Stomach smooth muscle (tissue), 2 donors: ENCODE results near the gene SLC2A10.

Experiments
- H3K27ac ChIP-seq: one replicate; pipeline ENCODE4 v1.7.0; 2013; ENCODE audit warnings: mild to moderate bottlenecking, low read length, inconsistent platforms
- H3K27me3 ChIP-seq, 2 donors: one replicate each; pipeline ENCODE4 v1.7.0; 2013; ENCODE audit warnings: low read length in 2 of 2; ENCODE audit not compliant: insufficient read depth in 2 of 2, control insufficient read depth in 1 of 2
- H3K36me3 ChIP-seq, 2 donors: one replicate each; pipeline ENCODE4 v1.7.0; 2013; ENCODE audit warnings: low read length in 2 of 2; ENCODE audit not compliant: control insufficient read depth in 2 of 2, insufficient read depth in 2 of 2
- H3K4me1 ChIP-seq: one replicate; pipeline ENCODE4 v1.7.0; 2013; ENCODE audit warnings: low read length; ENCODE audit not compliant: control insufficient read depth, insufficient read depth
- H3K4me3 ChIP-seq, 2 donors: one replicate each; pipeline ENCODE4 v1.7.0; 2013; ENCODE audit warnings: low read length in 2 of 2
- H3K9ac ChIP-seq, 2 donors: one replicate each; pipeline ENCODE4 v1.7.0; 2013; ENCODE audit warnings: low read length in 2 of 2, mild to moderate bottlenecking in 1 of 2
- H3K9me3 ChIP-seq, 2 donors: one replicate each; pipeline ENCODE4 v1.7.0; 2013; ENCODE audit warnings: low read length in 2 of 2; ENCODE audit not compliant: control insufficient read depth in 2 of 2
- donor health status: healthy.
- donor health status: Pancreatic carcinoma.

Gene SLC2A10

GRCh38 chr20:46772901-46773300, 63.5 kb downstream of the SLC2A10 start:
- no peaks in the 10 kb centered on the region for H3K9me3 ChIP-seq
- H3K36me3 ChIP-seq, result no peaks in the 10 kb centered on the region
- peaks cover 10 to 22% of the 10 kb centered on the region in 2 donors for H3K27me3 ChIP-seq
- H3K4me1 ChIP-seq, result no peaks in the 10 kb centered on the region
- H3K4me3 ChIP-seq, result no peak overlapping the region
- H3K9ac ChIP-seq, result no peak overlapping the region
- H3K27ac ChIP-seq, result no peak overlapping the region

GRCh38 chr20:46773680-46774079, 64.2 kb downstream of the SLC2A10 start:
- no peak overlapping the region for H3K27ac ChIP-seq
- no peaks in the 10 kb centered on the region for H3K9me3 ChIP-seq
- H3K4me1 ChIP-seq, result no peaks in the 10 kb centered on the region
- H3K9ac ChIP-seq, result no peak overlapping the region
- no peak overlapping the region for H3K4me3 ChIP-seq
- no peaks in the 10 kb centered on the region for H3K36me3 ChIP-seq
- H3K27me3 ChIP-seq, result peaks cover 10 to 21% of the 10 kb centered on the region in 2 donors

GRCh38 chr20:46774236-46774635, 64.8 kb downstream of the SLC2A10 start:
- no peaks in the 10 kb centered on the region for H3K36me3 ChIP-seq
- H3K9me3 ChIP-seq, result no peaks in the 10 kb centered on the region
- no peak overlapping the region for H3K9ac ChIP-seq
- H3K4me1 ChIP-seq, result no peaks in the 10 kb centered on the region
- H3K4me3 ChIP-seq, result no peak overlapping the region
- H3K27me3 ChIP-seq, result peaks cover 10 to 18% of the 10 kb centered on the region in 2 donors
- H3K27ac ChIP-seq, result no peak overlapping the region

- Histone ChIP-seq H3K9me3 (no peaks in the 10 kb centered on the region), H3K4me1 (no peaks in the 10 kb centered on the region), H3K36me3 (no peaks in the 10 kb centered on the region), H3K9ac (no peak overlapping the region), H3K27ac (no peak overlapping the region), H3K4me3 (no peak overlapping the region), H3K27me3 (peaks cover 10 to 14% of the 10 kb centered on the region in 2 donors)
Measured at GRCh38 chr20:46774943-46775560, 65.6 kb downstream of the SLC2A10 start.

GRCh38 chr20:46775806-46776205, 66.4 kb downstream of the SLC2A10 start:
- peaks cover 10 to 12% of the 10 kb centered on the region in 2 donors for H3K27me3 ChIP-seq
- H3K4me3 ChIP-seq, result no peak overlapping the region
- no peak overlapping the region for H3K9ac ChIP-seq
- no peak overlapping the region for H3K27ac ChIP-seq
- H3K9me3 ChIP-seq, result no peaks in the 10 kb centered on the region
- no peaks in the 10 kb centered on the region for H3K4me1 ChIP-seq
- no peaks in the 10 kb centered on the region for H3K36me3 ChIP-seq

GRCh38 chr20:46777331-46777730, 67.9 kb downstream of the SLC2A10 start:
- H3K27me3 ChIP-seq, result peaks cover 4 to 8% of the 10 kb centered on the region in 2 donors

GRCh38 chr20:46779831-46780230, 70.4 kb downstream of the SLC2A10 start:
- no peaks in the 10 kb centered on the region for H3K4me1 ChIP-seq
- H3K9ac ChIP-seq, result no peak overlapping the region
- no peak overlapping the region for H3K27ac ChIP-seq
- H3K27me3 ChIP-seq, result peaks cover 2 to 4% of the 10 kb centered on the region in 2 donors
- H3K36me3 ChIP-seq, result no peaks in the 10 kb centered on the region
- H3K4me3 ChIP-seq, result no peak overlapping the region
- no peaks in the 10 kb centered on the region for H3K9me3 ChIP-seq

More at GRCh38 chr20:46777331-46777730, 67.9 kb downstream of the SLC2A10 start:
- Histone ChIP-seq H3K27ac (no peak overlapping the region), H3K36me3 (no peaks in the 10 kb centered on the region), H3K4me1 (no peaks in the 10 kb centered on the region), H3K9ac (no peak overlapping the region), H3K4me3 (no peak overlapping the region), H3K9me3 (no peaks in the 10 kb centered on the region)

- H3K27ac ChIP-seq, result no peak overlapping the region
- no peaks in the 10 kb centered on the region for H3K4me1 ChIP-seq
- no peaks in the 10 kb centered on the region for H3K36me3 ChIP-seq
- H3K27me3 ChIP-seq, result peaks cover 4 to 15% of the 10 kb centered on the region in 2 donors
- H3K9me3 ChIP-seq, result no peaks in the 10 kb centered on the region
- no peak overlapping the region for H3K9ac ChIP-seq
- H3K4me3 ChIP-seq, result no peak overlapping the region
Measured at GRCh38 chr20:46784436-46785127, 75.1 kb downstream of the SLC2A10 start.
